ENCODE data around the gene DDI2.
"Not testable (repeated sequence)": the region's sequence is repeated elsewhere in the genome, so short reads cannot be mapped to it uniquely, and the experiment has no call there.

Gene DDI2

GRCh38 chr1:15637826-15638225 lies 20.6 kb downstream of the DDI2 start:
- DNase-seq = no peak

- no peak for DNase-seq
Observed at GRCh38 chr1:15639262-15639661, 22.0 kb downstream of the DDI2 start.

GRCh38 chr1:15639931-15640330 lies 22.7 kb downstream of the DDI2 start:
- DNase-seq = no peak

GRCh38 chr1:15640667-15641066 lies 23.4 kb downstream of the DDI2 start:
- DNase-seq = no peak

- DNase-seq = no peak
Observed at GRCh38 chr1:15649937-15650336, 32.7 kb downstream of the DDI2 start.

- no peak for DNase-seq
Observed at GRCh38 chr1:15650433-15650832, 33.2 kb downstream of the DDI2 start.

GRCh38 chr1:15652130-15652529 lies 34.9 kb downstream of the DDI2 start:
- not testable (repeated sequence) for DNase-seq

- no peak for DNase-seq
Observed at GRCh38 chr1:15654091-15654690, 36.9 kb downstream of the DDI2 start.

- no peak for DNase-seq
Observed at GRCh38 chr1:15656464-15656863, 39.2 kb downstream of the DDI2 start.

GRCh38 chr1:15657021-15657420 lies 39.8 kb downstream of the DDI2 start:
- no peak for DNase-seq

- DNase-seq = no peak
Observed at GRCh38 chr1:15660151-15660550, 42.9 kb downstream of the DDI2 start.

- DNase-seq = no peak
Observed at GRCh38 chr1:15662477-15662876, 45.2 kb downstream of the DDI2 start.

- no peak for DNase-seq
Observed at GRCh38 chr1:15663925-15664324, 46.7 kb downstream of the DDI2 start.

GRCh38 chr1:15667362-15667761 lies 50.1 kb downstream of the DDI2 start:
- DNase-seq = no peak

- no peak for DNase-seq
Observed at GRCh38 chr1:15668089-15668754, 51.0 kb downstream of the DDI2 start.

GRCh38 chr1:15669074-15669473 lies 51.8 kb downstream of the DDI2 start:
- no peak for DNase-seq

GRCh38 chr1:15669864-15670263 lies 52.6 kb downstream of the DDI2 start:
- DNase-seq = no peak

- DNase-seq = no peak
Observed at GRCh38 chr1:15671430-15671829, 54.2 kb downstream of the DDI2 start.

GRCh38 chr1:15674386-15675159 lies 57.3 kb downstream of the DDI2 start:
- no peak for DNase-seq

GRCh38 chr1:15676010-15676409 lies 58.8 kb downstream of the DDI2 start:
- no peak for DNase-seq

GRCh38 chr1:15676688-15677661 lies 59.7 kb downstream of the DDI2 start:
- DNase-seq = no peak

- no peak for DNase-seq
Observed at GRCh38 chr1:15678578-15678977, 61.3 kb downstream of the DDI2 start.

- DNase-seq = no peak
Observed at GRCh38 chr1:15680131-15680530, 62.9 kb downstream of the DDI2 start.
